ENCODE measurements around the gene KIR3DL3.
"Not testable (repeated sequence)": the region's sequence is repeated elsewhere in the genome, so short reads cannot be mapped to it uniquely, and the experiment has no call there.

The KIR3DL3 gene

GRCh38 chr19:54724142-54724541 is at the start of gene KIR3DL3:
KIR3DL3 (plus strand) TSS chr19:54724442; CDS start chr19:54724497, 55 bp downstream.
- H3K4me3 ChIP-seq (replicated peaks; ENCODE audit: low read depth, low read length), result no peak within 1 kb of the TSS
- DNase-seq (ENCODE audit: low read depth), result no peak
- no peak for TF ChIP-seq CTCF (IDR thresholded peaks at IDR 0.05; ENCODE audit: low read length, missing control alignments)

DNA sequence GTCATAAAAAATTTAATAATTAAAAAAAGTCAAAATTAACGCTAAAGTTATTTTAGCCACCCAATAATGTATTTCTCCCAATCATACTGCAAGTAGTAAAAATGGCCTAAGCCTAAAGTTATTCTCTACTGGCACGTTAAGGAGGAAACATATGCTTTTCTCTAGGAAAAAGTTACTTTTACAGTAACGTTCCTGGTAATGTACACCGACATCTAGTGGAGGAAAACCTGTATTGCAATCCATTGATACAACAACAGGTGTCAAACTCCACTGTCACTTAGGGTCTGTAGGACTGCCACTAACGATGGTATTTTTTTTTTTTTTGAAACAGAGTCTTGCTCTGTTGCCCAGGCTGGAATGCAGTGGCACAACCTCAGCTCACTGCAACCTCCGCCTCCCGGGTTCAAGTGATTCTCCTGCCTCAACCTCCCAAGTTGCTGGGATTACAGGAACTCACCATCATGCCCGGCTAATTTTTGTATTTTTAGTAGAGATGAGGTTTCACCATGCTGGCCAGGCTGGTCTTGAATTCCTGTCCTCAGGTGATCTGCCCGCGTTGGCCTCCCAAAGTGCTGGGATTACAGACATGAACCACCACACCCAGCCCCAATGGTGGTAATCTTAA is 47.9 kb upstream of the KIR3DL3 start:
- not testable (repeated sequence) for H3K4me3 ChIP-seq (replicated peaks; ENCODE audit: low read depth, low read length)
- DNase-seq (ENCODE audit: low read depth), result peak; percentile 48
- TF ChIP-seq CTCF (IDR thresholded peaks at IDR 0.05; ENCODE audit: low read length, missing control alignments), result peak; percentile 91

- H3K4me3 ChIP-seq (replicated peaks; ENCODE audit: low read depth, low read length), result no peak overlapping the region
- no peak for DNase-seq (ENCODE audit: low read depth)
- no peak for TF ChIP-seq CTCF (IDR thresholded peaks at IDR 0.05; ENCODE audit: low read length, missing control alignments)
Observed at GRCh38 chr19:54677217-54677616, 47.0 kb upstream of the KIR3DL3 start.

- H3K4me3 ChIP-seq (replicated peaks; ENCODE audit: low read depth, low read length); DNase-seq (ENCODE audit: low read depth): not testable (repeated sequence)
Observed at GRCh38 chr19:54681596-54681995, 42.6 kb upstream of the KIR3DL3 start.

DNA sequence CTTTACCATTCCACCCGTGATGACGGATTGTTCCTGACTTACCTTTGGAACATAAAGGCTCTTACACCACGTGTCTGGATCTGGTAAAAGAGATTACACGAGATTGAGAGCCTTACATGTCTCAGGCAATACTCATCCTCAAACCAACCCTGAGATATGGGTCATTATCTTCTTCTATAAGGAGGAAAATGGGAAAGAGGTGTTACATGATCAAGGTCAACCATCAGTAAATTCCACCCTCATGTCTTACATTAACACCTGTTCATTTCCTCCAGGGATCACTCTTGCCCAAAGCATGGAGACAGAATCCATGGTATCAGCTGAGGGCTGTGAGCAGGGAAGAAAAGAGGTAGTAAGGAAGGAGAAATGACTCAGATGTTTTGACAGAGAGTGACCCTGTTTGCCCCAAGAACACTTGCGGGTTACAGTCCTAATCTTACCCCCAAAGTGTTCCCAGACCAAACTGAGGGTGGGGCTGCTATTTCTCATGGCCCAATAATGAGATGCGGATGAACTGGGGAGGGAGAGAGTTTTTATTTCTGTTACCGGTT is 41.9 kb upstream of the KIR3DL3 start:
- H3K4me3 ChIP-seq (replicated peaks; ENCODE audit: low read depth, low read length), result no peak overlapping the region
- no peak for TF ChIP-seq CTCF (IDR thresholded peaks at IDR 0.05; ENCODE audit: low read length, missing control alignments)
- DNase-seq (ENCODE audit: low read depth), result no peak

DNA sequence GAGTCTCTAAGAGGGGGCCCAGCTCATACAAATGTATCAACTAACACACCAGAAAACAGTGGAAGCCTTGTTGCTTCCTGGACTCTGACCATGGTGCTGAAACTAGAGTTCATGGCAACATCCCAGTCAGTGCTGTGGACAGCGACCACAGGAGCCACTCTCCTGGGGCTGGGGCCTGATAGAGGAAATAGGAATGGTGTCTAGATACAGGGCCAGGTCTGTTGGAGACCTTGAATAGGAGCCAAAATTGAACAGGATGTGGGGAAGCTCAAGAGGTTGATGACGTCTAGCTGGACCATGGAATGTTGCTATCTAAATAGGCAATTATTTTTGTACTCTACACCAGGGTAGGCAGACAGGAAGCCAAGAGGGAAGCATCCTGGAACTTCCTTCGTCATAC is 39.7 kb upstream of the KIR3DL3 start:
- no peak overlapping the region for H3K4me3 ChIP-seq (replicated peaks; ENCODE audit: low read depth, low read length)
- DNase-seq (ENCODE audit: low read depth), result peak; percentile 7
- TF ChIP-seq CTCF (IDR thresholded peaks at IDR 0.05; ENCODE audit: low read length, missing control alignments), result no peak

DNA sequence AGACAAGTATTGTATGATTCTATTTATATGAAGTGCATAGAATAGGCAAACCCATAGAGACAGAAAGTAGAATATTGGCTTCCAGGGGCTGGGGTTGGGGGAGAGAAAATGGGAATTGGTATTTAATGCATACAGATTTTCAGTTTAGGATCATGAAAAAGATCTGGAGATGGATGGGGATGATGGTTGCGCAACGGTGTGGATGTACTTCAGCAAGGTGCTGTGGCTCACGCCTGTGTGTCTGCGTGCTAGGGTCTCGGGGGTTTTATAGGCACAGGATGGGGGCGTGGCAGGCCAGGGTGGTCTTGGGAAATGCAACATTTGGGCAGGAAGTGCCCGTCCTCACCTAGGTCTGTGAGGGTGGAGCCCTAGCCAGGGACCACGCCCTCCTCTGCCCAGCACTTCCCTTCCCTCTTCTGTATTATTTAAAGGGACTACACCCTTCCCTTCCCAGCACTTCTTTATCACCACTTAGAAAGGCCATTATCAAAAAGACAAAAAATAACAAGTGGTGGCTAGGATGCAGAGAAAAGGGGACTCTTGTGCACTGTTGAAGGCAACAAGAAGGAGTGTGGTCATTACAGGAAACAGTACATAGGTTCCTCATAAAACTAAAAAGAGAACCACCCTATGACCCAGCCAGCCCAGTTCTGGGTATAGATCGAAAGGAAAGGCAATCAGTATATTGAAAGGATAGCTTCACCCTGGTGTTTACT is 32.5 kb upstream of the KIR3DL3 start:
- DNase-seq (ENCODE audit: low read depth), result no peak
- H3K4me3 ChIP-seq (replicated peaks; ENCODE audit: low read depth, low read length), result no peak overlapping the region
- TF ChIP-seq CTCF (IDR thresholded peaks at IDR 0.05; ENCODE audit: low read length, missing control alignments), result no peak

Data from fibroblast of pulmonary artery (primary cell).